Measurements from ENCODE around the gene MLC1.
"Not testable (repeated sequence)": the region's sequence is repeated elsewhere in the genome, so short reads cannot be mapped to it uniquely, and the experiment has no call there.

Gene MLC1

DNA sequence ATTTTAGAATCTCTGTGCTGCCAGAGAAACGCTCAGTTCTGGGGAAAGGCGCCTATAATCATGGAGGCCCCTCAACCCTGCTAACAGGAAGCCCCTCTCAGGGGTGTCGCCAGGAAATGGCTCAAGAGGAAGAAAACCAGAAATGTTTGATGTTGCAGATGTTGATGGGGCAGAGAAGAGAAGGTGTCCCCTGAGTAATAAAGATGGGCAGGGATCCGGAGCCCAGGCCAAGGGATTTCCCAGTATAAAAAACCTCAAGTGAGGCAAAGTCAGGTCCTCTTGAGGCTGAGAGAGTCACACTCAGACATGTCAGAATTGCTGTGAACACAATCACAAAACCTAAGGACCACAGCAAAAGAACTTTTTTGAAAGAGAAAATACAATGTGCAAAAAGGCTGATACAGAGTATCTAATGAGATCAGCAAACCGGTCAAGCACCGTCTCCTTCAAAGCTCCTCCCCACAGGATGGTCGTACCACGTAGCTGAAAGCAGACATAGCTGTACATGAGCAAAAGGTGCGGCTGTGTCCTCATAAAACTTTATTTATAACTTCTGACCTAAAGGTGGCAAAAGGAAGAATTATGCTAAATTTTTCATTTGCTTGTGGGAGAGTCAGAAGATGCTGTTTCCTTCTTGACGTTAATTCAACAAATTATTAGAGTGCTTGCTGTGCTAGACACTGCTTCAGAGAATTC is 16.8 kb upstream of the MLC1 start:
- peak; percentile 16 for DNase-seq

DNA sequence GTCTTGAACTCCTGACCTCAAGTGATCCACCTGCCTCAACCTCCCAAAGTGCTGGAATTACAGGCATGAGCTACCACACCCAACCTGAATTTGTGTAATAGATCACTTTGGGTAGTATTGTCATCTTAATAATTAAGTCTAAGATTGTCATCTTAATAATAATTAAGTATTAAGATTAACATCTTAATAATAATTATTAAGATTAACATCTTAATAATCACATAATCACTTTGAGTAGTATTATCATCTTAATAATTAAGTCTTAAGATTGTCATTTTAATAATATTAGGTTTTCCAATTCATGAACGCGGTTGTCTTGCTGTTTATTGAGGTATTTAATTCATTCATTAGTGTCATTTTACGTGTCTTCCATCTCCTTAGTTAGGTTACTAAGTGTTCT is 12.8 kb upstream of the MLC1 start:
- DNase-seq = no peak

DNA sequence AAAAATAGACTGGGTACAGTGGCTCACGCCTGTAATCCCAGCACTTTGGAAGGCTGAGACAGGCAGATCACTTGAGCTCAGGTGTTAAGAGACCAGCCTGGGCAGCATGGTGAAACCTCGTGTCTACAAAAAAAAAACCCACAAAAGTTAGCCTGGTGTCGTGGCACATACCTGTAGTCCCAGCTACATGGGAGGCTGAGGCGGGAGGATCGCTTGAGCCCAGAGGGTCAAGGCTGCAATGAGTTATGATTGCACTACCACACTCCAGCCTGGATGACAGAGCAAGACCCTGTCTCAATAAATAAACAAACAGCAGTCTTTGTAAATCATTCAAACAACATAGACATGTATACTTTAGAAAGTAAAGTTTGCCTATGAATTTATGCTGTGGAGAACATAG is 7.1 kb upstream of the MLC1 start:
- no peak for DNase-seq

DNA sequence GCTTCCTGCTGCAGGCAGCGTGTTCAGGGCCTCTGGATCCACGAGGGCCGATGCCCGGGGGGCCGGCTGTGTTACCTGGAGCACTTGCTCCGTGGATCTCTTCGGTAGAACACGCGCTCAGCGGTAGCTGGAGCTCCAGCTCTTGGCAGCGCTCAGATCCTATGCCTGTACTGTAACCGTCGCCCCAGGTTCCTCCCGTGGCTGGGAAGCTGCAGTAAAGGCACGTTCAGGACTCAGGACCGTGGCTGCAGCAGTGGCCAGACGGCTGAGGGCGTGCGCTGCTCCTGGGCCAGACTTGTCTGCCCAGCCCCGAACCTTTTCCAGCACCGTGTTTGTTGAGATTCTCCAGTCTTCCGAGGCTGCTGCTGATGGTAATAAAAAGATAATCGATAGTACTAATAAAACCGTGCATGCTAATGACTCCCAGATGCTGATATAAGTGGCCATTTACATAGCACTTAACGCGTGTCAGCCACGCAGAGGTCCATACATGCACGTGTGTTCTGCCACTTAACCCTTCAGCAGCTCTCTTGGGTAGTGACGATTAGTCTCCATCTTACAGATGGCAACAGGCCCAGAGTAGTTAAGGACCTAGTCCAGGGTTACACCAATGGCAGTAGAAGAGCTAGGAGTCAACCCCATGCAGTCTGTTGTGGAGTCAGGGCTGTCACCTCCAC is 6.0 kb upstream of the MLC1 start:
- no peak for DNase-seq

DNA sequence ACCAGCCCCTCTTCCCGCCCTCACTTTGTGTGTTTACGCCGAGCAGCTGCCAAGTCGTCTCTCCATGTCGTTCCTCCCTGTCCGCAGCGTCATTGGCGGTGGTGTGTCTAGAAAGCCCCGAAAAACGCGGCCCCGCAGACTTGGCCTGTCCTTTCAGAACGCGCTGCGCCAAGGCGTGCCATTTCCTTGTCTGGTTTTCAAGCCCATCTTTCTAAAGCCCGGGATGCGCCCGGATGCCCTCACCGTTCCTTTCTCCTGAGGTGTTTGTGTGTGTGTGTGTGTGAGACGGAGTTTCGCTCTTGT is 5.1 kb upstream of the MLC1 start:
- no peak for DNase-seq

DNA sequence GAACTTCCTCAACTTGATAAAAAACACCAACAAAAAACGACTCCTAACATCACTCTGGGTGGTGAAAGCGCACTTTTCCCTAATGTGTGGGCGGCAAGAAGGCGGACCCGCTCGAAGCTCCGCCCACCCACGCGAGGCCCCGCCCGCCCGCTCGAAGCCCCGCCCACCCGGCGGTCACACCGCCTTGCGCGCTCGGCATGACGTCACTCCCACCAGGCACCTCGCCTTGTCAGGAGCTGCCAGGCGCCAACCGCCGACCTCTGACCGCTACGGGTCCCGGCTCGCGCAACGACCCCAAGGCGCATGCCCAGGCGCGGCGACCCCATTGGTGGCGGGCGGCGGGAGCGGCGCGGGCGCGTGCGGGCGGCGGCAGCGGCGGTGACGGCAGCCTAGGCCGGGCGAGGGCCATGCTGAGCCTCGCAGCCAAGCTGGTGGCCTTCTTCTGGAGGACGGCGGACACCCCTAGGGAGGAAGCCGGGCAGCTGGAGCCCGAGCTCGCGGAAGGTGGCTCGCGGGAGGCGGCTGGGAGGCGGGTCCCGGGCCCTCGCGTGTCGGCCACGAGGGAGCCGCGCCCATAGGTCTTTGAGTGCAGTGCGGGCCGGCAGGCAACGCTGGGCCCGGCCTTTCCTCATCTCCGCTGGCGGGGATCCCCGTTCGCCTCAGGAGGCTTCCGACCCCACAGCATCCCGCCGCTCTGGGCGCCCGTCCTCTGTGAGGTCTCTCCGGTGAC is 4.6 kb upstream of the MLC1 start, which contains the start of gene MOV10L1:
Gene MOV10L1 (plus strand): TSS at position 325 of the 730 bp plus-strand sequence. CDS start 83 bp downstream, at position 408.
- DNase-seq = no peak

DNA sequence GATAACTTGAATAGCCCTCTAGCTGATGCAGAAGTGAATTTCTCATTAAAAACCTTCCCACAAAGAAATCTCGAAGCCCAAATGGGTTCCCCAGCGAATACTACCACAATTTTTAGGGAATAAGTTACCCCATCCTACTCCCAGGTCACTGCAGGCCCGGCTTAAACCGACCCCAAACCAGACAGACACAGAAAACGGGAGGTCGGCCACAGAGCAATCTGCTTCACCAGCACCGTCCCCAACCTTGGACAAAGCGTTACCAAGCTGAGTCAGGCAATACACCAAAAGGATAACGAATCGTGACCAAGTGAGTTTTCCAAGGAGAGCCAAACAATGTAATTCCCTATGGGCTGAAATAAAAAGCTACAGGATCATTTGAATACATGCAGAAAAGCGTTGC is 4.0 kb upstream of the MLC1 start:
- DNase-seq = no peak

DNA sequence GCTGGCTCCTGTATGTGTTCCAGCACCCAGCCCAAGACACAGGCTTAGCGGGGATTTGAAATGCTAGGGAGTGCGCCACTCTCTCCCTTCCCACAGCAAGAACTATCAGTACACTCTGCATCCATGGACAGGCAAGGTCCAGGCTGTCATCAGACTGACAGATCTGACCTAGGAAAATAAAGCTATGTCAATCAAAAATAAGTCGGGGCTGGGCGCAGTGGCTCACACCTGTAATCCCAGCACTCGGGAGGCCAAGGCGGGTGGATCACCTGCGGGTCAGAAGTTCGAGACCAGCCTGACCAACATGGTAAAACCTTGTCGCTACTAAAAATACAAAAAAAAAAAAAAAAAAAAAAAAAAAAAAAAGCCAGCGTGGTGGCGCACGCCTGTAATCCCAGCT is 2.9 kb upstream of the MLC1 start:
- DNase-seq = no peak

DNA sequence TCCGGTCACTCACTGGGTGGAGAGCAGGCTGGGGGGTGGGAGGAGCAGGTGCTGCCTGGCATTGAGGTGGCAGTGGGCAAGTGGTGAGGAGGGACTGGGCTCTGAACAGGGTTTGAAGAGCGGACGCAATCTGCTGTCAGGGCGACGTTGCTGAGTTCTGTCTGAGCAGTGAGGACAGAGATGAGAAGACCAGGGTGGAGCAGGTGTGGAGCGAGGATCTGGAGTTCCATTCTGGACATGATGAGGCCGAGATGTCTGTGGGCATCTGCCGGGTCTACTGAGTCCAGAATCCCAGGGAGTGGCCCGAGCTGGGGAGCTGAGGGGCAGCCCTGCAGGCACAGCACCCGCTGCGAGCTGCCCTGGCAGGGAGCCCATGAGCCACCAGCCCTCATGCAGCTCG is 2.4 kb upstream of the MLC1 start:
- DNase-seq = no peak

DNA sequence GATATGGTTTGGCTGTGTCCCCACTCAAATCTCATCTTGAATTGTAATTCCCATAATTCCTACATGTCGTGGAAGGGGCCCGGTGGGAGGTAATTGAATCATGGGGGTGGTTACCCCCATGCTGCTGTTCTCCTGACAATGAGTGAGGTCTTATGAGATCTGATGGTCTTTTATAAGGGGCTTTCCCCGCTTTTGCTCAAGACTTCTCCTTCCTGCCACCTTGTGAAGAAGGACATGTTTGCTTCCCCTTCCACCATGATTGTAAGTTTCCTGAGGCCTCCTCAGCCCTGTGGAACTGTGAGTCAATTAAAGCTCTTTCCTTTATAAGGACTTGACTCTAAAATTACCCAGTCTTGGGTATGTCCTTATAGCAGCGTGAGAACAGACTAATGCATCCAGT is 1.7 kb upstream of the MLC1 start:
- not testable (repeated sequence) for DNase-seq

DNA sequence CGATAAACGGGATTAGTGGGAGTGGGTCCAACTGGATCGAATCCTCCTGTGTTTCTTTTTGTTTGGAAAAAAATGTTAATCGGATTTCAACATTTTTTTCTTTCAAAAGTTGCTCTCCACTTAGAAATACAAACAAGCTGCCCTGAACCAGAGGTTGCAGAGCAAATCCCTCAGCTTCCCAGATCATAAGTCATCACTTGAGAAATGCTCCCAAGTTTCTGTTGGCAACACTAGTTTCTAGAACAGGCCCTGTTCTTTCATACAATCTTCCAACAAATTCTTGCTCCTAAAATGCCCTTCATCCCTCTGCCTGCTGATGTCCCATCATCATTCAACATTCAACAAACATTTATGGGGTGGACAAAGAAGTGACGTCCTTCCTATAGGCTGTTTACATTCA is 1.3 kb upstream of the MLC1 start:
- DNase-seq = no peak

DNA sequence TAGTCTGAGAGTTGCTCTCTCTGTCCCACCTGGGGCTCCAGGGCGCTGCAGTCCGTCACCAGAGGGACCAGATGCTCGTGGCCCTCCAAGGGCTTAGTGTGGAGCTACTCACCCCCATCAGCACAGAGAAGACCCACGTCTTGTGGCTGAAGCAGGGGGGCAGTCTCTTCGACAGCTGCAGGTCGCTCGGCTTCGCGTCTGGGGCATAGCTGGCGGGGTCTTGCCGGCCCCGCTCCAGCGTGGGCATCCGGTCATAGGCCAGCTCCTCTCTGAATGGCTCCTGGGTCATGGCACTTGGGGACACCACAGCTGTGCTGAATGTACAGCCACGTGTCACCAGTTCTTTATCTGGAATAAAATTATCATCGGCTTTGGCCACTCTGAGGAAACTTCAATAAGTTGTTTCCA is 608 bp downstream of the MLC1 start:
- DNase-seq = no peak

DNA sequence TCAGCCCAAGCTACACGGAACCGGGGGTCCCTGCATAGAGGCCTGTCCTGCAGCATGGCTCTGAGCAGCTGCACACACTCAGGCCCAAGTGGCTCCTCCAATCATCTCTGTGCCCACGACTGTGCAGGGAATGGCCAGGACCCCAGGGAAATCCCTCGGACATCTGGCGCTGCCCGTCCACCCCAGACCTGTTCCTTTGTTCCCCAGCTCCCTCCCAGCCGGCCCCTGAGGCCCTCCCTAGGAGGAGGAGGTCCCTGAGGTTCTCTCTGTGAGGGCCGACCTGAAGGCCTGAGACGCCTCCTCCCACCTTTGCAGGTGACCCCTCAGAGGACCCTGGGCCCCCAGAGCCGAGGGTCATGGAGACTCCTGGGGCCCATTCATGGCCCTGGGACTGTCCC is 1.1 kb downstream of the MLC1 start:
- DNase-seq = no peak

DNA sequence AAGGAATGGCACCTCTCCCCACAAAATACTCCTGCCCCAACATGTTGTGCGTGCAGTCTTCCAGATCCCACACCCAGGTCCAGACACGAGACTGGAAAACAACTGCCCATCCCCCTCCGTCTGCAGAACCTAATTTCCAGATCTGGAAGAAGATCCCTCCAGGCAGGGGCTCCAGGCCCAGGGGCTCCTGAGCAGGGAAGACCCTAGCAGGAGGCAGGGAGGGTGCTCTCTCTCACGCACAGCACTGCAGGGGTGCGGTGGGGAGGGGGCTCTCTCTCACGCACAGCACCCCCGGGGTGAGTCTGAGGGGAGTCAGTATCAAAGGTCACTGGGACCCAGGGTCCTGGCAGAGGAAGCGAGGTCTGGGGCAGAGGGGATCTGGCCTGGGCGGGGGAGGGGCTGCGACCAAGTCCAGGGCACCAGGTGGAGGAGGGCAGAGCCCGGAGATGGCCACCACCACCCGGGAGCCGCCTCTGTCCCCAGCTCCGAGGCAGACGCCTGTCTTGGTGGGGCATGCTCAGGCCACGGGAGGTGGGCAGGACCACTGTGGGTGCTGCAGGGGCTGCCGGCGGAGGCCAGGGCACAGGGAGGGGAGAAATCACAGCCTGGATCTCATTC is 1.7 kb downstream of the MLC1 start:
- no peak for DNase-seq

DNA sequence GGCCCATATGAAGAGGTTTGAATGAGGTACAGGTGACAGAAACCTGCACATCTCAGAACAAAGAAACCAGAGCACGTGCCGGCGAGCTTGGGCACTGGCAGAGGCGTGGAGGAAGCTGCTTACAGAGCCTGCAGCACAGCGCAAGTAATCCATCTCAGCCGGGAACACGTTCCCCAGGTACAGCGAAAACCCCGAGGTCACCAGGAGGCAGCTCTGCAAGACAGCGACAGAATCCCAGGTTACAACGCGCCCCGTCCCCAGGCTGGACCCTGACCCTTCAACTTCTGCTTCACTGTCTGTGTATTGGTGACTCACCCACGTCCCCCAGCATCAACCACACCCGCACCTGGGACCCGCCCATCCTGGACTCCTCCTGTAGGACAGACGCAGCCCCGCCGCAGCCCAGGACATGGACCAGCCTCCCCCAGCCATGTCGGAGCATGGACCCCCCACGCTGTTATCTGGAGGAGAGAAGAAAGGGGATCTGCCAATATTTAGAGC is 2.2 kb downstream of the MLC1 start:
- DNase-seq = no peak

DNA sequence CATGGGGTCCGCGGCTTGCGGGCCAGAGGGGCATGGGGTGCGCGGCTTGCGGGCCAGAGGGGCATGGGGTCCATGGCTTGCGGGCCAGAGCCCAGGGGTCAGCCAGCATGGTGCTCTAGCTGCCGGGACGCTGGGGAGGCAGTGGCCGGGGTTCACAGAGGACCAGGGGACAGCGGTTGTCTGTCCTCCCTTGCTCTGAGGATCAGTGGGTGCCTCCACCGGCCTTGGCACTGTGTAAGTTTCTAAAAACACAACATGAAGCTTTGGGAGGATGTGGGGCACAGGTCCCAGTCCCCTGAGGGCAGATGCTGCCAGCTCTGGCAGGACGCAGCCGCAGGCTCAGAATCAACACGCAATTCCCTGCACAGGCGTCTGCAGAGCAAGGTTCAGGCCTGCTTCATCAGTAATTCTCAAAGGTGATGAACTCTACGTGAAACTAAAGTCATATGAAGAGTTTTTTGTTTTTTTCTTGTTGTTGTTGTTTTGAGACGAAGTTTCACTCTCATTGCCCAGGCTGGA is 3.0 kb downstream of the MLC1 start:
- no peak for DNase-seq

DNA sequence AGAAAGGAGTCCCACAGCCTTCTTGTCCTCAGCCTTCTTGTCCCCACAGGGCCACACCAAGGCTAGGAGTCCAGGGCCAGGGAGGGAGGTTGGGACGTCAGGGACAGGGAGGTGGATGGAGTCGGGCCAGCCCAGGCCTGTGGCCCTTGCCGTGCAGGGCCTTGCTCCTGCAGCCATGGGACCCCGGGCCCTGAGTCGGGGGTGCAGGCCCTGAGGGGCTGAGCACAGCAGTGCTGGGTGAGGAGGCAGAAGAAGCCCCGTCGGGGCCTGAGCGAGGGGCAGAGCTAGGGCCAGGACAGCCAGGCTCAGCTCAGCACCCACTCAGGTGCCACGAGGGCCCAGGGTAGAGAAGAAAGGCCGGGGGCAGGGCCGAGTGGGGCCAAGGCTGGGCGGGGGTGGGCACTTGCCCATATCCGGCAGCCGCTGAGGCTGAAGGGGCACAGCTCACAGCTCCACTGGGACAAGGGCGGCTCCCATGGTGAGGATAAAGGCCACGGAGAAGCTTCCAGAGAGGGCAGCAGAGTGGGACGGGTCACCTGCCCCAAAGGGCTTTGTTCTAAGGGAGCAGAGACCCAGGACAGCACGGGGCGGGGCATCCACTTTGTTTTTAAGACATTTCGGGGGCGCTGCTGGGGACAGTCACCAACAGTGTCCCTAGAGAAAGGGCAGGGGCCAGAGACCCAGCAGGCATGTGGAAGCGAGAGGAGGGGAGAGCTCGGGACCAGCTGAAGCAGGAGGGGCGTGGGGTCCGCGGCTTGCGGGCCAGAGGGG is 3.6 kb downstream of the MLC1 start:
- no peak for DNase-seq

DNA sequence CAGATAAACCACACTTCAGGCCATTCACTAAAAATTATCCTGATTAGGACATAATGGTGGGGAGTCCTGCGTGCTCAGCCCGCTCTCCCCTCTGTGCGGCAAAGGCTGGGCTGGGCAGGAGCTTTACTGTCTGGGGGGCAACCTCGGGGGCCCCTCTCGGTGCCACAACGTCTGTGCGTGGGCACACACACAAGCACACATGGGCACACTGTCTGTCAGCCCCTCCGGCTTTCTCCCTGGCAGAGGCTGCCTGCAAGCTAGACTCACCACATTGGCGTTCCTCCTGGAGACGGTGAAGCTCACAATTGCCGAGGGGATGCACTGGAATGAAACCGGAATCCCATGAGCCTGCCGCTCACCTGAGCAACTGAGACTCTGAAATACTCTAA is 5.2 kb downstream of the MLC1 start:
- DNase-seq = no peak

DNA sequence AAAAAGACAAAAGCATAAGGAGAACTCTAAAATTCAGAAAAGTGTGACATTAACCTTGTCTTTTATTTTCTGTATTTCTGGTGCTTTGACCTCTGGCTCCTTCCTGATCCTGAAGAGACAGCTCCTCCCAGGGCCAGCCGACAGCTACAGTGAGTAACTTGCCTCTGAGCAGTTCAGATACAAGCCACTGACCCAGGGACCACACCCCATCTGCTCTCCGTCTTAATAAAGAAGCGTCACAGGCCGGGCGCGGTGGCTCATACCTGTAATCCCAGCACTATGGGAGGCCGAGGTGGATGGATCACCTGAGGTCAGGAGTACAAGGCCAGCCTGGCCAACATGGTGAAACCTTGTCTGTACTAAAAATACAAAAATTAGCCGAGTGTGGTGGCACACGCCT is 6.5 kb downstream of the MLC1 start:
- DNase-seq = no peak

DNA sequence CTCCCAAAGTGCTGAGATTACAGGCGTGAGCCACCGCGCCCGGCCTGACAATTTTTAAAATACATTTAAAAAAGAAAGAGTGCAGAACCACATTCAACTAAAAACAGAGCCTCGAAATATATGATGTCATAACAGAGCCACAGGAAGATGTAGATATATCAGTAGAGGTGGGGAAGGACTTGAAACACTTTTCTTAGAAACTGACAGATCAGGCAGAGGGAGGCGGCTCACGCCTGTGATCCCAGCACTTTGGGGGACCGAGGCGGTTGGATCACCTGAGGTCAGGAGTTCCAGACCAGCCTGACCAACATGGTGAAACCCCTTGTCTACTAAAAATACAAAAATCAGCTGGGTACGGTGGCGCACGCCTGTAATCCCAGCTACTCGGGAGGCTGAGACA is 7.0 kb downstream of the MLC1 start:
- no peak for DNase-seq

DNA sequence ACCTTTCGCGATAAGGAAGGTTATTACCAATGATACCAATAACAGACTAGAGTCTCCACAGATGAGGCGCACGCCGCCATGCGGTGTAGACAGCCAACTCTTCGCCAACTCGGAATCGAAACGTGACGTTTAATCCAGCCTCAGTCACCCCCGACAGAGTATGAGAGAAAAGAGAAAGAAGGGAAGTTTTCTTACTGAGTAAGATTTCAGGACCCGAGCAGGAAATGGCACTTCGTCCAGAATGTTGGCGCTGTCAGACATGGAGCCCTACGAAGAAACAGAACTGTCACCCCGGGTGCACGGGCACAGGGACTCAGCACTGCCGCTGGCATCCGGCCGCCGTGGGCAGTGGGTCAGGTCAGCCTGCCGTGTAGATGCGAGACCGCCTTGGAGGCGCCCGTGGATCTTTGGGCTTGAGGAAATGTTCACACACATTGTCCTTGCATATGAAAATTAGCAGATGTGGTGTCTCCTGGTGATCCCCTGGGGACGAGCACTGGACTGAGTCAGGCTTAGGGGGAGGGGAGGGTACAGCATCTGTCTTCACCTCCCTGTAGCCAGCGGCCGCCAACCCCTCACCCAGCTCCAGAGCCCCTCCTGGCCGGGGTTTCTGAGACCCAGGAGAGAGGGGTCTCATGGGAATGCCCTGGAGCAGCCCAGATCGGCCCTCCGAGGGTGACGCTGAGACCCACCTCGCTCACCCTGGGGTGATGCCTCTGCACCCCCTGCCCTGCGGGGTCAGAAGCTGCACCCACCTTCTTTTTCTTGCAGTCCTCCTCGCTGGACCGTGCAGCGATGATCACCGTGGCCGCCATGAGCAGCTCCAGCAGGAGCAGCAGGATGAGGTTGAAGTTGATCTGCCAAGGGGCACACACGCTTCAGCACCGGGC is 8.3 kb downstream of the MLC1 start:
- DNase-seq = no peak
